GM12878 (cell line): ENCODE results near the gene FBLN1.

ENCODE experiments used
- ATF2 ChIP-seq: IDR thresholded peaks from 2 replicates; pipeline ENCODE4 v1.6.1; 2012; ENCODE audit warnings: low read length, inconsistent platforms
- CBX5 ChIP-seq: sonication (generic); IDR thresholded peaks from 2 replicates; pipeline ENCODE4 v1.6.1; 2016; ENCODE audit warnings: low read depth, moderate library complexity, mild to moderate bottlenecking, inconsistent platforms
- CEBPB ChIP-seq, 2 experiments: fragments of 150-350 bp in 1 of 2; IDR thresholded peaks; 2 replicates each; pipeline ENCODE4 v1.6.1; 2012 to 2014; ENCODE audit warnings: low read depth in 2 of 2, low read length in 2 of 2, borderline replicate concordance in 1 of 2, inconsistent platforms in 1 of 2
- CTCF ChIP-seq, 3 experiments: IDR thresholded peaks in 2 of 3; conservative IDR thresholded peaks in 1 of 3; 2 replicates each; pipeline ENCODE4 v1.5.1; 2011; ENCODE audit warnings: low read depth in 3 of 3, low read length in 3 of 3, mild to moderate bottlenecking in 3 of 3, control low read depth in 2 of 3, moderate library complexity in 2 of 3, inconsistent platforms in 1 of 3, mixed read lengths in 1 of 3; ENCODE audit not compliant: control insufficient read depth in 2 of 3, insufficient read depth in 1 of 3; ENCODE audit errors: extremely low read depth in 1 of 3
- E2F8 ChIP-seq: fragments of 450-650 bp; IDR thresholded peaks from 2 replicates; pipeline ENCODE4 v1.6.1; 2018; ENCODE audit warnings: mild to moderate bottlenecking, low read depth, moderate library complexity; ENCODE audit not compliant: partially characterized antibody
- EZH2 ChIP-seq: IDR thresholded peaks from 2 replicates; pipeline ENCODE4 v1.6.1; 2012; ENCODE audit warnings: low read depth, mild to moderate bottlenecking, control low read depth, inconsistent platforms, low read length, borderline replicate concordance; ENCODE audit not compliant: control insufficient read depth
- HCFC1 ChIP-seq: fragments of 150-350 bp; IDR thresholded peaks from 2 replicates; pipeline ENCODE4 v1.6.1; 2014; ENCODE audit warnings: low read length
- MAX ChIP-seq: IDR thresholded peaks from 2 replicates; pipeline ENCODE4 v1.6.1; 2012; ENCODE audit warnings: low read depth, low read length, improper control_type of control experiment
- NFIC ChIP-seq: IDR thresholded peaks from 2 replicates; pipeline ENCODE4 v1.6.1; 2012; ENCODE audit warnings: low read depth, mild to moderate bottlenecking, inconsistent platforms, low read length, moderate library complexity
- RAD21 ChIP-seq: IDR thresholded peaks from 2 replicates; pipeline ENCODE4 v1.6.1; 2011; ENCODE audit warnings: mild to moderate bottlenecking, low read depth, low read length, moderate library complexity; ENCODE audit not compliant: insufficient read depth
- SPI1 ChIP-seq: IDR thresholded peaks from 2 replicates; pipeline ENCODE4 v1.6.1; 2011; ENCODE audit warnings: low read depth, mild to moderate bottlenecking, low read length, moderate library complexity, borderline replicate concordance; ENCODE audit not compliant: insufficient read depth
- ZBTB33 ChIP-seq: fragments of 450-650 bp; IDR thresholded peaks from 2 replicates; pipeline ENCODE4 v1.6.1; 2017; ENCODE audit warnings: mild to moderate bottlenecking
- ZBTB40 ChIP-seq: fragments of 450-650 bp; IDR thresholded peaks from 2 replicates; pipeline ENCODE4 v1.6.1; 2016; ENCODE audit warnings: mild to moderate bottlenecking, moderate library complexity, borderline replicate concordance
- ZNF274 ChIP-seq: IDR thresholded peaks from one replicate; pipeline ENCODE4 v1.8.0; 2011; ENCODE audit not compliant: insufficient read length, insufficient read depth

- no peak for TF ChIP-seq SPI1
- TF ChIP-seq ZBTB40 = no peak
- TF ChIP-seq HCFC1 = no peak
- TF ChIP-seq NFIC = no peak
- TF ChIP-seq CTCF (IDR thresholded peaks at IDR 0.05 in 2 of 3, conservative IDR thresholded peaks at IDR 0.05 in 1 of 3; ENCODE audit: control insufficient read depth in 2 of 3, extremely low read depth in 1 of 3, insufficient read depth in 1 of 3, low read depth in 3 of 3, low read length in 3 of 3) = 0 out of 6 replicates have a peak, but pooled peaks of 2 of the 3 experiments have one; percentile 7 to 33
- TF ChIP-seq ATF2 = no peak
- no peak for TF ChIP-seq RAD21
- no peak for TF ChIP-seq ZNF274
- TF ChIP-seq ZBTB33 = no peak
- no peak for TF ChIP-seq CEBPB (IDR thresholded peaks at IDR 0.05; ENCODE audit: borderline replicate concordance in 1 of 2, low read depth in 2 of 2, low read length in 2 of 2)
- no peak for TF ChIP-seq CBX5
- TF ChIP-seq MAX = no peak
- TF ChIP-seq EZH2 = no peak
- TF ChIP-seq E2F8 = no peak
These were observed 40.5 kb upstream of the FBLN1 start for GRCh38 chr22:45462034-45462655.
